PFSK-1 (cell line): Measurements from ENCODE around the gene ENTHD1.

ENCODE experiments used
- FOXP2 ChIP-seq: optimal IDR thresholded peaks from 2 replicates; pipeline ENCODE3; 2011; ENCODE audit warnings: borderline replicate concordance, control low read depth, inconsistent platforms; ENCODE audit not compliant: insufficient read depth; ENCODE audit errors: extremely low read length, extremely low read depth
- POLR2AphosphoS5 ChIP-seq: IDR thresholded peaks from 2 replicates; pipeline ENCODE4 v1.6.1; 2012; ENCODE audit warnings: low read depth, mild to moderate bottlenecking, control low read depth, low read length, moderate library complexity
- REST ChIP-seq, 2 experiments: IDR thresholded peaks; 2 replicates each; pipeline versions ENCODE4 v1.6.1 to v1.8.0; 2011 to 2012; ENCODE audit warnings: low read depth in 2 of 2, low read length in 2 of 2, control low read depth in 1 of 2, inconsistent platforms in 1 of 2, mild to moderate bottlenecking in 1 of 2, moderate library complexity in 1 of 2; ENCODE audit not compliant: insufficient read depth in 1 of 2
- TAF1 ChIP-seq: IDR thresholded peaks from 2 replicates; pipeline ENCODE4 v1.6.1; 2012; ENCODE audit warnings: low read length, control low read depth, borderline replicate concordance; ENCODE audit not compliant: insufficient read depth

GRCh38 chr22:39907047-39907446 lies 13.5 kb upstream of the ENTHD1 start:
- TF ChIP-seq FOXP2 (no peak), POLR2AphosphoS5 (no peak), TAF1 (no peak), REST (IDR thresholded peaks at IDR 0.05; ENCODE audit: insufficient read depth in 1 of 2, low read depth in 2 of 2, low read length in 2 of 2) (no peak)
